NCI-H510A (cell line): ENCODE results near the gene PRR35.

ENCODE experiments used
- DNase-seq: peaks from one replicate; lab custom pipeline; 2025; lab: John Stamatoyannopoulos, UW

PRR35 gene

GRCh38 chr16:560204-560700 is at the start of gene PRR35:
Gene PRR35, plus strand, starts transcription at chr16:560394. Its CDS starts 2,901 bp downstream, at chr16:563295.
- no peak for DNase-seq

- no peak for DNase-seq
These were observed 47.4 kb upstream of the PRR35 start for GRCh38 chr16:512802-513201.

- DNase-seq, result no peak
These were observed 46.2 kb upstream of the PRR35 start for GRCh38 chr16:513950-514349.

- no peak for DNase-seq
These were observed 44.8 kb upstream of the PRR35 start for GRCh38 chr16:515175-515938.

GRCh38 chr16:515939-516226 is 44.3 kb upstream of the PRR35 start:
- no peak for DNase-seq

GRCh38 chr16:516301-516700 is 43.9 kb upstream of the PRR35 start:
- DNase-seq, result no peak

DNA sequence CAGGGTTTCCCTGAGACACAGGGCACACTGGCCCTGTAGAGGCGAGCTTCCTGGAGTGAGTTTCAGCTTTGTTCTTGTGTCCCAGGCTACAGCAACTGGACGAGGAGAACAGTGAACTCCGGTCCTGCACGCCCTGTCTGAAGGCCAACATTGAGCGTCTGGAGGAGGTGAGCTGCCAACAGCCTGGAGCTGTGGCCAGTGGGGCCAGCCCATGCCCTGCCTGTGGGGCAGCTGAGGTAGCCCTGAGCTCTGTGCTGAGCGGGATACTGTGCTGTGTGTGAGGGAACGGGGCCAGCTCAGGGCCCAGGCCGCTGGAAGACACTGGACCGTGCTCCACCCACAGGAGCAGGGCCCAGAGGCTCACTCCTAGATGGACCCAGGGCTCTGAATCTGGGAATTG is 41.3 kb upstream of the PRR35 start:
- DNase-seq, result no peak

DNA sequence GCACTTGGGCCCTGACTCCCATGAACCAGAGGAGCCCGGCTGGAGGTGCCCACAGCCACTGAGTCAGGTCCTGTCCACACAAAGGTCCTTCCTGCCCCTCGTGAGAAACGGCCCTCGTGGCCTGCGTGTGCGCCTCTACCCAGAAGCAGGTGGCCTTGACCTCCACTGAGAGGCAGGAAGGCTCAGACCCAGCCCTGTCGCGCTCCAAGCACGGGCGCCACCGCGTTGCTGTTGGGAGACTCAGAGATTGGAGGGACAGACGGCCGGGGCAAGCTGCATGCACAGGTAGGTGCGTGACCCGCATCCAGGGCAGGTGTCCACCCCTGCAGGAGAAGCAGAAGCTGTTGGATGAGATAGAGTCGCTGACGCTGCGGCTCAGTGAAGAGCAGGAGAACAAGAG is 40.8 kb upstream of the PRR35 start:
- DNase-seq, result no peak

- DNase-seq, result no peak
These were observed 40.1 kb upstream of the PRR35 start for GRCh38 chr16:519841-520687.

- no peak for DNase-seq
These were observed 39.3 kb upstream of the PRR35 start for GRCh38 chr16:520847-521246.

DNA sequence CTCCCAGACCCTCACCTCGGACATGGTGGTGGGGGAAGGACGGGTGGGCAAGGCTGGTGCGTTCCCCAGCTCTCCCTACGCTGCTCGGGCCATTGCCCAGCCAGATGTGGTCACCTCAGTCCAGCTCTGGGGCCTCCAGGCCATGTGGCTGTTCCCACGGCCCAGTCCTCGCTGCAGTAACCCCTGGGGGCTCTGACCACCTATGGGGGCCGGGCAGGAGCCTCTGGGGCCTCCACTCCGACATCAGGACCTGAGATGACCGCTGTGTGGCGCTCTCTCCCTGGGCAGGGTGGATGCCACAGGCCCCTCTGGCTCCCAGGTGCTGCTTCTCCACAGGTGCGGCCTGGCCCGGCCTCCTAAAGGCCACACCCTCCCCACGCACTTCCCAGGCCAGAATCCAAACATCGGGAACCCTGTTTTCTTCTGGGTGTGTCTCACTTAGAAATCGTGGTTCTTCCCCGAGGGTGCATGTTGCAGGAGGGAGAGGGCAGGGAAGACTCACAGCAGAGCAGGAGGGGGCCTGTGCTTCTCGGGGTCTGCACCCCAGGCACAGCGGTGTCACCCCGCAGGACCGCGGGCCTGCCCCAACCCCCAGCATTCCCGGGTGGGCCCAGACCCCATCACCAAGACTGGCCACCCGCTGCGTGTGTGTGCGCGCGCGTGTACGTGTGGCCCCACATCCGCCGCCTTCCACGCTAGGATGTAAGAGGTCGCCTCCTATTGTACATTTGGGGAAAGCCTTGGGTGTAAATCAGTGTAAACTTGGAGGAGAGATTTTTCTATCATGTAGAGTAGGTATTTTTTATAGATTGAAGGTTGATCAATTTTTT is 38.6 kb upstream of the PRR35 start:
- no peak for DNase-seq

DNA sequence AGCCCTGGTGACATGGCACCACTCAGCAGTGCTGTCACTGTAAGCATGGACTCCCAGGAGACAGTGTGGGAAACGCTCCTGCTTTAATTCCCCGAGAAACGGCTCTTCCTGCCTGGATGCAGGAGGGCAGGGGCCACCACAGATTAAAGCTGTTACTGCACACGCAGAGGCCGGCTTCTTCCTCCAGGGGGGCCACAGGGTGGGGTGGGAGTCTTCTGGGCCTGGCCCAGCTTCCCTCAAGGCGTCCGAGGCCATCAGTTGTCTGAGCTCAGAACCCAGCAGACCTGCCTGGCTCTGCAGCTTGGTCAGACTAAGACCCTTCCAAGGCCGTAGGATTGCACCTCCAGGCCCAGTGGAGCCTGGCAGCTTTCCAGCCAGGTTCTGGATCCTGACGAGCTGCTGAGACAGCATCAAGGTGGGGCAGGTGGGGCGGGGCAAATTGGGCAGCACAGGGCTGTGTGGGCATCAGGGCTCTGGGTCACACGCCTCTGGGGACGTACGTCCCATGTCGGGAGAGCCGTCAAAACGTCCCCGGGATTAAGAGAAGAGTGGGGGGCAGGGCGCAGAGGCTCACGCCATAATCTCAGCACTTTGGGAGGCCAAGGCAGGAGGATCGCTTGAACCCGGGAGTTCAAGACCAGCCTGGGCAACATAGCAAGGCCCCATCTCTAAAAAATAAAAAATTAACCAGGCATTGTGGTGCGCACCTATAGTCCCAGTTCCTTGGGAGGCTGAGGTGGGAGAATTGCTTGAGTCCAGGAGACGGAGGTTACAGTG is 37.7 kb upstream of the PRR35 start:
- DNase-seq, result no peak

DNA sequence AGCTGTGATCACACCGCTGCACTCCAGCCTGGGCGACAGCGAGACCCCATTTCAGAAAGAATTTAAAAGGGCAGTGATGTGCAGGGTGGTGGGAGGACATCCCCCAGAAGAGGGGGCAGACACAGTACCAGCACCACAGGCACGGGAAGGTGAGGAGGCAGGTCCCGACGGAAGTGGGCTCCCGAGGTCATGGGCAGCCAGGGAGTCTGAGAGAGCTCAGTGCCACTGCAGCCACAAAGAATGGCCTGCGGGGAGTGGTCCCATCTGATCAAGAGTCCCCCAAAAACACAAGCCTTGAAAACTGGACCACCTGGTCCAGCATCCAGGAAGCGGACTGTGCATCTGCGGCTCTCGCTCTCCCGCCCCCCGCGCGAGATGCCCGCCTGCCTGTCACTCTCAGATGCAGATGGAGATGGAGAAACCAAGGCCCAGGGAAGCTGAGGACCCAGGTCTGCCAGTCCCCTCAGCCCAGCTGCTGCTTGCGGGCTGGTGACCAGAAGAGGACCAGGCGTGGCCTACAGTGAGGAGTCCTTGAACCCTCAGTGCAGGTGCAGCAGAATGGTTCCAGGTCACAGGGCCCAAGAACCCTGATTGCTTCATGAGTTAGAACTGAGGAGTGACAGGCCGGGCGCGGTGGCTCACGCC is 37.0 kb upstream of the PRR35 start:
- DNase-seq, result no peak

DNA sequence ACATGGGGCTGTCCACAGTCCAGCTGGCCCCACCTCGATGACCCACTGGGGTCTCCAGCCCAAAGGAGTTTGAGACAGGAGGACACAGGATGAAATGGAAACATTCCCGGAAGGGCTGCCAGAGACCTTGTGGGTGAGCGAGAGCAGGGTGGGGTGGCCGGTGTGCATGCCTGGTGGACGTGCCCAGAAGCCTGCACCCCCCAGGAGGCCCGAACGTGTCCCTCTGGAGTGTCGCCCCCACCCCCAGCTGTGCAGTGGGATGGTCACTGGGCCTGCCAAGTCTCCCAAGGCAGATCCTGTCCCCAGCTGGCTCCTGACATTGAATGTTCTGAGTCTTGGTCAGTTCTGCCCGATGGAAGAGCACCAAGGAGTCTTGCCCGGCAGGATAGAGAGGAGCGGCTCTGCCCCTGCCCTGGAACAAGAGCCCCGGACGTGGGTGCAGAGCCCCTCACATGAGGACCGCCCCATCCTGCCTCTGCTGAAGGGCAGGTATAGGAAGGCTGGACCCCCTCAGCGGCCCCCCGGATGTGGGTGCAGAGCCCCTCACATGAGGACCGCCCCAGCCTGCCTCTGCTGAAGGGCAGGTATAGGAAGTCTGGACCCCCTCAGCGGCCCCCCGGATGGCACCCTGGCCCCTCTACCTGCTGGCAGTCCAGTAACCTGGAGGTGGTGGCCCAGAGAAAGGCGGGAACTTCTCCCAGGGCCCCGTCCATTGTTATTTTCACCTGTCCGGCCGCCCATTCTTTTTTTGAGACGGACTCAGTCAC is 35.7 kb upstream of the PRR35 start:
- DNase-seq, result no peak

DNA sequence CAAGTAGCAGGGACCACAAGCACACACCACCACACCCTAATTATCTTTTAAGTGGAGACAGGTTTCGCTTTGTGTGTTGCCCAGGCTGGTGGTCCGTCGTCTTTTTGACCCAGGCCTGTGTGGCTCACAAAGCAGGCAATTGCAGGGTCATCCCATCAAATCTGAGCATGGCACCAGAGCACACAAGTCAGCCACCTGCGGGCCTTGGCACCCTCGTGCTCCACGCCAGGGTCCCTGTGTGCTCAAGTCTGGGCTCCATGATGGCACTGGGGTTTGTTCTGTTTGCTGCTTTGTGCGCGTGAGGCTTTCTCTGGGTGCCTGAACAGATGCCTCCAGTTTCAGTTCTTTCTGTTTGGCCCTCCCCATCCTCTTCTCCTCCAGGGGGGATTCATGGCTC is 35.1 kb upstream of the PRR35 start:
- DNase-seq, result no peak

DNA sequence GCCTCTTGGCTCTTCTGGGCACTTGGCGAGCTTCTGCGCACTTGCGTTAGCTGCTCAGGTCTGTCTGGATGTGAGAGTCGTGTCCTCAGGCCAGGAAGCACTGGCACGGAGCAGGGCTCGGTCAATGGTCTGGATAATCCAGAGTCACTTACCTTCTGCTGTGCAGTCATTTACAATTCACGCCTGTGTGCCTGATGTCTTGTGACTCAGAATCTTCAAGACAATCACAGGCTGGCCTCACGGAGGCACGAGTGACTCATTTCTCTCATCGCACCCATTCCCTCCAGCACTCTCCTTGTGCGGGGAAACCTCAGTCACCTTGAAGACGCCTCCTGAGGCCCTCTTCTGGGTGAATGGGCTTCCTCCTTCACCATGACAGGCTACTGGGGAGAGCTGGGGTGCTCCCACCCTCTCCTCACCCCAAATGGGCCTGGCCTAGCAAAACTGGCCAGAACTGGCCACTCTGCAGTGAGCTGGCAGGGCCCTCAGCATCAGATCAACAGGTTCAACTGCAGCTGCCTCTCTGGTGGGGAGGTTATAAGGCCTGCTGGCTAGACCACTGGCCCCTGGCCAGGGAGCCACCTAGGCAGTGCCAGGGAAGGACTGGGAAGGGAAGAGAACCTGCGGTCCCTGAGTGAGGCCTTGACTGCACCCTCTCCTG is 34.5 kb upstream of the PRR35 start:
- DNase-seq, result no peak

DNA sequence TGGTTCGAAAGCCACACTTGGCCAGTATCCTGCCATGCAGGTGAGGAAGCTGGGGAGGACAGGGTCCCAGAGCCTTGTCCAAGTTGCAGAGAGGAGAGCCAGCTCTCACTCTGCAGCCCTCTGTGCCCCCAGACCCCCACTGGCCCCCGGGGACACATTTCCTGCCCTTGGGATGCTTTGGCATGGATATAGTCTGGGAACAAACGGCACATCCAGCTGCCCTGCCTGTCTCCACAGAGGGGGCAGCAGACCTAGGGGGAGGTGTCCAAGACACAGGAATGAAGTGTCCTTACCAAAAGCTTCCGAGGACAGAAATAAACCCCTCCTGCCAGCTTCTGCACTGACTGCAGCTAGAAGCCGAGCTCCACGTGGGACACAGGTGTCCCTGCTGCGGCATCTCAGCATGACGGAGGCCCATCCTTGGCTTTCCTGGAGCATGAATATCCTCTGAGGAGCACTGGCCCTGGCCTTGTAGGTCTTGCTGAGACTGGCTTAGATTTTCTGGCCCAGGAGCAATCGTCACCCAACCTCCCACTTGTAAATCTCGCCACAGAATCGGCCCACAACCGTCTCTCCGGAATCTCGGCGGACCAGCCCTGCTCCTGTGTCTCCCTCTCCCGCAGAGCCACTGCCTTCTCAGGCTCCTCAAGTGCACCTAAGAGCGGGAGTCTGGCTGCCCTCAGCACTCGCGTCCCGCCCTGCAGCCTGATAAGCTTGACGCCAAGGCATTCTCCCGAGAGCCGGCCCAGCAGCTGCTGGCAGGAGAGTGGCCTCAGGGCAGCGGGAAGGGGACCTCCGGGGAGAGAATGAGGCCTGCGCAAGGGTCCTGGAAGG is 33.8 kb upstream of the PRR35 start:
- DNase-seq, result no peak

GRCh38 chr16:527015-527903 is 32.9 kb upstream of the PRR35 start, which contains the start of gene CAPN15:
Gene CAPN15, plus strand, starts transcription at chr16:527712. Its CDS starts 19,127 bp downstream, at chr16:546839.
- peak; percentile 68 for DNase-seq
